OCI-LY1 (cell line): ENCODE measurements around the gene LENEP.

Experiments used
- EZH2 ChIP-seq: fragments of 200-600 bp; sonication (generic), shearing (Covaris generic); IDR thresholded peaks from 2 replicates; pipeline ENCODE4 v1.8.0; 2017; ENCODE audit warnings: borderline replicate concordance, mixed run types, mild to moderate bottlenecking, antibody characterized with exemption, low read length, moderate library complexity, mixed read lengths
- TF ChIP-seq, protein P1 (sequence below): fragments of 200-600 bp; sonication (generic), shearing (Covaris generic); IDR thresholded peaks from 2 replicates; pipeline ENCODE4 v1.5.1; 2017; ENCODE audit warnings: mild to moderate bottlenecking, antibody characterized with exemption, low read length, moderate library complexity, mixed read lengths

- TF ChIP-seq, protein P1, sequence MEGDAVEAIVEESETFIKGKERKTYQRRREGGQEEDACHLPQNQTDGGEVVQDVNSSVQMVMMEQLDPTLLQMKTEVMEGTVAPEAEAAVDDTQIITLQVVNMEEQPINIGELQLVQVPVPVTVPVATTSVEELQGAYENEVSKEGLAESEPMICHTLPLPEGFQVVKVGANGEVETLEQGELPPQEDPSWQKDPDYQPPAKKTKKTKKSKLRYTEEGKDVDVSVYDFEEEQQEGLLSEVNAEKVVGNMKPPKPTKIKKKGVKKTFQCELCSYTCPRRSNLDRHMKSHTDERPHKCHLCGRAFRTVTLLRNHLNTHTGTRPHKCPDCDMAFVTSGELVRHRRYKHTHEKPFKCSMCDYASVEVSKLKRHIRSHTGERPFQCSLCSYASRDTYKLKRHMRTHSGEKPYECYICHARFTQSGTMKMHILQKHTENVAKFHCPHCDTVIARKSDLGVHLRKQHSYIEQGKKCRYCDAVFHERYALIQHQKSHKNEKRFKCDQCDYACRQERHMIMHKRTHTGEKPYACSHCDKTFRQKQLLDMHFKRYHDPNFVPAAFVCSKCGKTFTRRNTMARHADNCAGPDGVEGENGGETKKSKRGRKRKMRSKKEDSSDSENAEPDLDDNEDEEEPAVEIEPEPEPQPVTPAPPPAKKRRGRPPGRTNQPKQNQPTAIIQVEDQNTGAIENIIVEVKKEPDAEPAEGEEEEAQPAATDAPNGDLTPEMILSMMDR, result no peak
- no peak for TF ChIP-seq EZH2
Measured at GRCh38 chr1:154970631-154971340, 22.6 kb upstream of the LENEP start, which contains the start of gene SHC1.
